Measurements from ENCODE around the gene MITD1.
"Not testable (repeated sequence)": the region's sequence is repeated elsewhere in the genome, so short reads cannot be mapped to it uniquely, and the experiment has no call there.

The MITD1 gene

DNA sequence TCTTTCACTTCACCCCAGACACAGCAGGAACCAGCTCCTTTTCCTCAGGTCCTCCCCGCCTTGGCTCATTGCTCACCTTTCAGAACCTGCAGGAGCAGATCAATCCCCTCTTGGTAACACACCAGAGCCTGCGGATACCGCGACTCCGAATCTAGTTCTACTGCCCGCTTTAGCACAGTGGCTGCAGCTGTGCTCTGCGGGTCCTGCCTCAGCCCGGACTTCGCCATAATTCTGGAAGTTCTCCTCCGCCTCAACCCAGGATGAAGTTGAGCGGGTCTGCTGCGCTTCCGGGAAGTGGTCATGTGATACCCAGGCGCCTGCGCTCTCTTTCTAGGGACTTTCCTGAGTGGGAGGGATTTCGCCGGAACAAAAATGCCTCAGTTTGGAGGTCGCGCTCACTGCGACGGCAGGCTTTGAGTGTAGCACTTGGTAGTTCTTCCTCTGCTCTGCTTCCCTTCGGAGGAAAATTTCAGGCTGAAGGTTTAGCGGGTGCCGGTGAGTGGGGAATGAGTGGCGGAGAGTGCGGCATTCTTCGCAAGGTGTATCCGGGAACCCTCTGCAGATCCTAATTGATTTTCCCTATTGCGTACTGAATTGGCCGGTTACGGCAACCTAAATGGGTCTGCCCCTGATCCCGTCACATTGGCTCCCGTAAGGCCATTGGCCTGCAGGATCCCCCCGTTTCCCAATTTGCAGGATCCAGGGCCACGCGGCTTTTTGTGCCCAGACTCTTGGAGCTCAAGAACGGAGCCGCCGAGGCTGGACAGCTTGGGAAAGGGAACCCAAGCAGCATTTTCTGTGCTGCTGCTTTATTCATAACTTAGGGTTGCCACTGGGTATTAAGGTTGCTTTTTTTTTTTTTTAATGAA, at the start of gene MITD1, which contains the start of gene MRPL30:
MITD1 (minus strand) TSS at position 304 of the 869 bp plus-strand sequence; CDS start at position 227, 77 bp downstream.
MRPL30 (plus strand) TSS at position 430 of the 869 bp plus-strand sequence. CDS start 5,020 bp downstream, outside the sequence.
- peak; percentile 95 to 97 for DNase-seq

DNA sequence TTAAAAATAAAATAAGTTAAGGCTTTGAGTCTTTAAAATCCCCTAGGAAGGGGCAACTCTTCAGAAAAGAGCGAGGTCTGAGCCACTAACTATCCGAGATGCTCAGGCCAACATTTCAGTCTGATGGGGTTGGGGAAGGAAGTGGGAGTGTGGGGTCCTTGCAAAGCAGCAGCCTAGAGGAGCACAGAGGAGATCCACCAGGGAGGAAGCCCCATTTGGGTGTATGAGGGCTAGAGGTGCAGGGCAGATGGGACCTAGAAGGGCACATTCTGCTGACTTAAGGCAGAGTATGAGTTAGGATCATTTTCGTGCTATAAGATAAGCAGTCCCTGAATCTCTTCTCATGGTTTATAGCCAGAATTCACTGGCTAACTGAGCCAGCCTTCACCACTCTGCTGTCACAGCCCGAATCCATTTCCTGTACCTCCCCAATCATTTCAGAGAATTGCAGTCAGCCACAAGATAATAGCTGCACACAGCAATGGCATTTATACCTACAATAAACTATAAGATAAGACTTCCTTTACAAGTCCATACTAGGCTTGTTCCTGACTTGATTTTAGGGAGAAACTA, 37.2 kb upstream of the MITD1 start:
- no peak for DNase-seq

DNA sequence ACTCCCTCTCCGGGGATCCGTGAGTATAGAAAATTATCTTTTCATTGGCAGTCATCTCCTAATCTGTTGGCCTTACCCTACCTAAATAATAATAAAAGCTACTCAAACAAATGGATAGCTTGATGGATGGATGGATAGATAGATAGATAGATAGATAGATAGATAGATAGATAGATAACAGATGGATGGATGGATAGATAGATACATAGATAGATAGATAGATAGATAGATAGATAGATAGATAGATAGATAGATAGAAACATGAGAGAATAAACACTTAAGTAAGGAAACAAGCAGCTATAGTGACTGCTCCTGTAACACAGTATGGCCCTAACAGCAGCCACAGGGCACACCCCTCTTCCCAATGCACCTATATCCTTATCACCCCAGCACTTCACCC, 35.2 kb upstream of the MITD1 start:
- DNase-seq: no peak

DNA sequence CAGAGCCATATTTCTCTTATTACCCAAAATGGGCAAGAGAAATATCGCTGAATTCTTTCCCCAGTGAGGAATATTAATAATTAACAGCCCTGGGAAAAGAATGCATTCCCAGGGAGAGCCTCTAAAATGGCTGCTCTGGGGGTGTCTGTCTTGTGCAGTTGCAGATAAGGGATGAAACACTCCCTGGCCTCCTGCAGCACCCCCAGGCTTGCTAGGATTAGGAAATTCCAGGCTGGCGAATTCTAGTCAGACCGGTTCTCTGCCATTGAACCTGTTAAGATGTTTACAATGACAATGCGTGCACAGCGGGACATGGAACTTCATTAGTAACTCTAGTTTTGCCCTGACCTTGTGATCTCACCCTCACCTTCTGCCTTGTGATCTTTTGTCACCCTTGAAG, 24.6 kb upstream of the MITD1 start:
- no peak for DNase-seq

DNA sequence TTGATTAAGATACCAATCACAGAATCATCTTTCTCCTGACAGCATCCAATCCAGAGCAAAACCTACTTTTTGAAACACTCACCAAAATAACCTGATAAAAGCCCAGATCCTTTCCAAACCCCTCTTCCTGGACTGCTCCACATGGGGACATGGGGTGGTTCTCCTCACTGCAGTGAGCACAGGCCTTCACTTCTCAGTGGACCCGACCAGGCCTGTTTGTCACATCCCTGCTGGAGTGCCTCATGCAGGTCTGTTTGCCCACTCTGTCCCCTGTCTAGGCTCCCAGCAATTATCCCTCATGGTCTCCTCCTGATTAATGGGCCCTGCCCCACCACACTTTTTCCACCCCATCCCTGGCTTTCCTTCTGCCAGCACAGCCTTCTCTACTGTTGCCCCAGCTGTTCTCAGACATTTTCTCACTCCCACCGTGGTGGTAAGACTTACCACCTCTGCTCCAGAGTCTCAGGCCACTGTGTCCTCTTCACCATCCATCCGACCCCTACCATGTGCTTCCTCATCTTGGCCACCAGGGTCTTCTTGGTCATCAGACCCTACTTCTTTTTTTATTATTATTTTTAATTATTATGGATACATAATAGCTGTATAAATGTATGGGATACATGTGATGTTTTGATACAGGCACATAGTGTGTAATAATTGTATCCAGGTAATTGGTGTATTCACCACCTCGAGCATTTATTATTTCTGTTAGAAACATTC, 21.3 kb upstream of the MITD1 start:
- no peak for DNase-seq

- DNase-seq: no peak
Observed at GRCh38 chr2:99200076-99200800, 19.4 kb upstream of the MITD1 start.

- no peak for DNase-seq
Observed at GRCh38 chr2:99198103-99198841, 17.4 kb upstream of the MITD1 start.

DNA sequence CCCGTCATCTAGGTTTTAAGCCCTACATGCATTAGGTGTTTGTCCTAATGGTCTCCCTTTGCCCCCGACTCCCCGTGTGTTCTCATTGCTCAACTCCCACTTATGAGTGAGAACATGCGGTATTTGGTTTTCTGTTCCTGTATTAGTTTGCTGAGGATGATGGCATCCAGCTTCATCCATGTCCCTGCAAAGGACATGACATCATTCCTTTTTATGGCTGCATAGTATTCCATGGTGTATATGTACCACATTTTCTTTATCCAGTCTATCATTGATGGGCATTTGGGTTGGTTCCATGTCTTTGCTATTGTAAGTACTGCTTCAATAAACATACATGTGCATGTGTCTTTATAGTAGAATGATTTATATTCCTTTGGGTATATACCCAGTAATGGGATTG, 11.5 kb upstream of the MITD1 start:
- DNase-seq: not testable (repeated sequence)

DNA sequence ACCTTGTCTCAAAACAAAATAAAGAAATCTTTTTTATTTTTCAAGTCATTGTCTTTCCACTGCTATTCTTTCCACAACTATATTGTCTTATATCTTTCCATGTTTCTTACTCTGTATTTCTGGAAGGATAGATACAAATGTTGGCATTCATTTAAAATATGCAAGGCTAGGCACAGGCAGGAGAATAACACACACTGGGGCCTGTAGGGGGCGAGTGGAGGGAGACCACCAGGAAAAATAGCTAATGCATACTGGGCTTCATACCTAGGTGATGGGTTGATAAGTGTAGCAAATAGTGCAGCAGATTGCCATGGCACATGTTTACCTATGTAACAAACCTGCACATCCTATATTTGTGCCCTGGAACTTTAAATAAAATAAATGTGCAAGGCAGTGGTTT, 9.7 kb upstream of the MITD1 start:
- DNase-seq: no peak

GRCh38 chr2:99188357-99188756, 7.5 kb upstream of the MITD1 start:
- DNase-seq: no peak

- DNase-seq: no peak
Observed at GRCh38 chr2:99187011-99187410, 6.2 kb upstream of the MITD1 start.

- DNase-seq: no peak
Observed at GRCh38 chr2:99184811-99185210, 4.0 kb upstream of the MITD1 start.

DNA sequence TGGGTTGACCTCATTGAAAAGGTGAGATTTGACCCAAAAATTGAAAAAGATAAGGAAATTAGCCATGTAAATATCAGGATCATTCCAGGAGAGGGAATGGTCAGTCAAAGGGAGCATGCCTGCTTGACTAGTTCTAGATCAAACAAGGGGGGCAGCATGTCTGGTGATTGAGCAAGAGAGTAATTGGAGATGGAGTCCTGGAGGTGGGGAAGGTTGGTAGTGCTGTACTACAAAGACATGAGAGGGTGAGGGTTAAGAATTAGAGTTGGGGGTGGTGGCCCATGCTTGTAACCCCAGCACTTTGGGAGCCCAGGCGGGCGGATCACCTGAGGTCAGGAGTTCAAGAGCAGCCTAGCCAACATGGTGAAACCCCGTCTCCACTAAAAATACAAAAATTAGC, 2.2 kb upstream of the MITD1 start:
- DNase-seq: no peak

- DNase-seq: no peak
Observed at GRCh38 chr2:99181624-99182000, 754 bp upstream of the MITD1 start.

DNA sequence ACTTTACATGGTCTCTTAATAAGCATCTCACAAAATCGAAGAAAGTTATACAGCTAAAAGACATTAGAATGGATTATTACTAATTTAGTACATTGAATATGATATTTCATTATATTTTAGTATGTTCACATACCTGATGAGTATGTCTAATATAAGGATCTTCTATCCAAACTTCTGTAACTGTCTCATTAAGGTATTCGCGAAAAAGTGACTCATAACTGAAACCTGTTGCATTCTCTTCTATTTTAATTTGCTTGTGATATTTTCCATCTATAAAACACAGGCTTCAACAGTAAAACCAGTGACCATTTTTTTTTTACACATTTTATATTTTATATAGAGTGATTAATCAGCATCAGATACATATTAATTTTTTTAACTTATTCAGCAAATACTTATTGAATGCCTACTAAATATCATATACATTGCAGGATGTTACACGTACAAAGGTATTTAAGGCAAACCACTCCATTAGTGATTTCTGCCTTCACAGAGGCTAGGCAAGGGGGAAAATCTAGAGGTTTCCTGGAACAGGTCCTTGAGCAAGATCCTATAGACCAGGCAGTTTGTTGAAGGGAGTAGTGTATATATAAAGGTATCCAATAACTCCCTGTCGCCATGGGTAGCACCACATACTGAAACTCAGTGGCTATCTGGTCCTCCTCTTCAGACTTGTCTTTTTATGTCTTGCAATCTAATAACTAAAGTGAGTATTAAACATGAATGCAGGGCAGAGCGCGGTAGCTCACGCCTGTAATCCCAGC, 9.3 kb downstream of the MITD1 start:
- DNase-seq: no peak

DNA sequence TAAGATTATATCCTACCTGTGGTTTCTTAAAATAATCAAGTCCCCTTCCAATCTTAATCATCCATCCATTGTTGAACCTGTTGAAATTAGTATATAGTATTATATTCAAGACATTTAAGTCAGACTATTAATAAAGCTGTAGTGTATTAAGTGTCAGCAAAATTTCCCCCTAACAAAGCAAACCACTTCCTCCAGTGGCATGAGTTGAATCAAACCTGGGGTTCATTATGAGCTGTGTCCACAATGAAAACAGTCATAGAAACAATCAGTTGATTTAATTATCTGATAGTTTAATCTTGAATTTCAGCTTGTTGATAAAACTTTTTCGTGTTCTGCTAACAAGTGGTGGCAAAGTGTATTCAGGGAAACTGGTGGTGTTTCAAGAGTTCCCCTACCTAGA, 11.3 kb downstream of the MITD1 start:
- DNase-seq: no peak

DNA sequence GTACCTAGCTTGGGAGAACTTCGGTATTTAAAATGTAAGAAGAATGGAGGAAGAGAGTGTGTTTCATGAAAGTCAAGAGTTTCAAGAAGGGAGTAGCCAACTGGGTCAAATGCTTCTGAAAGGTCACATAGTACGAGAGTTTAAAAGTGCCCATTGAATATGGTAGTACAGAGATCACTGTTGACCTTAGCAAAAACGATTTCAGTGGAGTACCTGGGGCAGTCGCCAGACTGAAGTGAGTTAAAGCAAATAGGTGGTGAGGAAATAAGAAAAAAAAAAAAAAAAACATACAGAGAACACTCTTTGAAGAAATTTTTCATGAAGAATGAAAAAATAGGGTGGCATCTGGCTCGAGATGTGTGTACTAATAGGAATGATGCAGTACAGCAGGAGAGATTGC, 14.6 kb downstream of the MITD1 start:
- DNase-seq: no peak

DNA sequence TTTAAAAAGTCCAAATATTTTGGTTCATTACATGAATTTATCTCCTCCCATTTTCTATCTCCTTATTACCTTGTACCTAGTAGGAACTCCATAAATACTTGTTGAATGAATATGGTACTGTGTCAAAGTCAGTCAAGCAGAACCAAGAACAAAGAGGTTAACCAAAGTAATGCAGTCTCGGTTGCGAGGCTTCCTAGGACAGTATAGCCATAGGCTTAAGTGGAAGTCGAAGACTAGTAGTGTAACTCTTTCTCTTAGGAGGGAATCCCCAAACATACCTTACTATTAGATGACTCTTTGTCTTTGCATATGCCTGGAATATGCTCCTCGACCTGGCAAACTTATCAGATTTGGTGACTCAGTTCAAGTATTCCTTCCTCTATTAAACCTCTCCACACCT, 21.3 kb downstream of the MITD1 start:
- no peak for DNase-seq

DNA sequence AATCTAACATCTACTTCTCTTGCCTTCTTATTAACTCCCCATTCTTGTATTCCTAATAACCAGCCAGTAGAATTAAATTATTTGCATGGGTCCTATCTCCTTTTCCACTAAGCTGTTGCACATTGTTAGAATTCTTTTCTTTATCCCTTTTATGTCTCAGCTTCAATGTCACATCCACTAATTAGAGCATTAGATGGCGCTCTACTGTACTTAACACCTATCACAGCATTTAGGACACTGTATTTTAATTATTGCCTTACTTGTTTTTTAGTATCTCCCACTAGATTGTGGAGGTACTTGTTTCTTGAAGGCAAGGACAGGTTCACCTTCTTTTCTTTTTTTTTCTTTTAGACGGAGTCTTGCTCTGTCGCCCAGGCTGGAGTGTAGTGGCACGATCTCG, 22.3 kb downstream of the MITD1 start:
- no peak for DNase-seq

DNA sequence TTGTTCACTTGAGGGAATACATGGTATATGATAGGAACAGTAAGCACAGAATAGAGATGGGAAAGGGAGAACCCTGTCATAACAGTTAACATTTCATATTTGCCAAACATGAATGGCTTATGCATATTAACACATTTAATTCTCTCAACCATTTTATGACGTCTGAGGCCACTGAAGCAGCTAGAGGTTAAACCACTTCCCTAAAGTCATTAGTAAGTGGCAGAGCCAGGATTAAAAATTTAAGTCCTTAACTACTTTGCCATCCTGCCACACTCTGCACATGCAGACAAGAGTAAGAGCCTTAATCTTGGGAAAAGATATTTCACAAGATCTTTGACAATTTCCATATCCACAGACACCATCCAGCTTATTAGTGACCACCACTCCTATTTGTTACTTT, 24.0 kb downstream of the MITD1 start:
- no peak for DNase-seq
